HG02610 (cell line): Measurements from ENCODE around the gene OLR1.

Experiments used
- ATAC-seq: cut with Tn5 transposase; IDR thresholded peaks from one replicate; pipeline ENCODE4 v1.9.1; 2021; ENCODE audit warnings: mild to moderate bottlenecking, moderate library complexity; ENCODE audit not compliant: unreplicated experiment

OLR1 gene

GRCh38 chr12:10110256-10110844, 61.6 kb downstream of the OLR1 start:
- no peak for ATAC-seq
